B cell (primary cell): Measurements from ENCODE around the gene DCP1A. TPM values are rescaled to one million over a fixed set of nuclear protein-coding genes. Genes with fewer than 3 reads are reported as not detected.

Source experiments
- ATAC-seq: fragments of 200-7000 bp; cut with Tn5 transposase; one replicate; pipeline ENCODE4 v1.10.0; 2021; ENCODE audit warnings: low read depth, mild to moderate bottlenecking, moderate number of reproducible peaks, moderate library complexity
- CTCF ChIA-PET: fragments of 350-600 bp; sonication (Branson Sonifier 250); formaldehyde crosslinking; loops from one replicate; lab custom pipeline; 2021; ENCODE audit warnings: antibody characterized with exemption, inconsistent platforms; lab: Charles Lee
- POLR2A ChIA-PET: fragments of 350-600 bp; sonication (Branson Sonifier 250); formaldehyde crosslinking; loops from one replicate; lab custom pipeline; 2021; ENCODE audit warnings: antibody characterized with exemption; lab: Charles Lee
- DNase-seq: peaks from one replicate; pipeline ENCODE4 v3.0.0; 2013
- H2AFZ ChIP-seq: 2 replicates; pipeline ENCODE4 v1.6.1; 2012; ENCODE audit warnings: mild to moderate bottlenecking, low read depth, low read length; ENCODE audit not compliant: insufficient read depth, poor library complexity, severe bottlenecking
- H3K27ac ChIP-seq, 2 donors: 1 replicate in 1 of 2; 2 replicates in 1 of 2; pipeline ENCODE4 v1.5.1; 2012 to 2013; ENCODE audit warnings: low read length in 2 of 2, mild to moderate bottlenecking in 2 of 2, moderate library complexity in 1 of 2
- H3K27me3 ChIP-seq, 4 experiments: fragments of 200-600 bp in 1 of 4; sonication (generic) in 1 of 4; replicated peaks in 1 of 4; 1 replicate in 2 of 4; 2 replicates in 2 of 4; pipeline versions ENCODE4 v1.6.1 to v1.7.0; 2013 to 2016; ENCODE audit warnings: low read length in 3 of 4, mild to moderate bottlenecking in 2 of 4, mixed read lengths in 1 of 4, moderate library complexity in 1 of 4; ENCODE audit not compliant: insufficient read depth in 4 of 4, control insufficient read depth in 3 of 4; ENCODE audit errors: control extremely low read depth in 1 of 4
- H3K36me3 ChIP-seq, 2 experiments: replicated peaks in 1 of 2; 1 replicate in 1 of 2; 2 replicates in 1 of 2; pipeline versions ENCODE4 v1.6.1 to v1.7.1; 2013; ENCODE audit warnings: low read length in 1 of 2; ENCODE audit not compliant: insufficient read depth in 2 of 2, control insufficient read depth in 1 of 2; ENCODE audit errors: control extremely low read depth in 1 of 2, extremely low read depth in 1 of 2
- H3K4me1 ChIP-seq, 2 donors: fragments of 200-600 bp in 1 of 2; sonication (generic) in 1 of 2; 1 replicate in 1 of 2; 2 replicates in 1 of 2; pipeline versions ENCODE4 v1.5.1 to v1.6.1; 2013 to 2017; ENCODE audit warnings: low read length in 2 of 2; ENCODE audit not compliant: control insufficient read depth in 2 of 2, insufficient read depth in 2 of 2
- H3K4me2 ChIP-seq: replicated peaks from 2 replicates; pipeline ENCODE3; 2012; ENCODE audit warnings: mild to moderate bottlenecking, low read depth, low read length; ENCODE audit not compliant: poor library complexity, severe bottlenecking
- H3K4me3 ChIP-seq, 5 experiments: fragments of 200-600 bp in 1 of 5; sonication (generic) in 1 of 5; 1 replicate in 3 of 5; 2 replicates in 2 of 5; pipeline versions ENCODE4 v1.5.1 to v1.7.0; 2011 to 2016; ENCODE audit warnings: low read length in 4 of 5, mild to moderate bottlenecking in 4 of 5, low read depth in 2 of 5, control low read depth in 1 of 5, moderate library complexity in 1 of 5; ENCODE audit not compliant: insufficient read depth in 1 of 5; ENCODE audit errors: control extremely low read depth in 1 of 5, extremely low read depth in 1 of 5
- H3K79me2 ChIP-seq: fragments of 200-600 bp; sonication (generic); one replicate; pipeline ENCODE4 v1.6.0; 2016; ENCODE audit warnings: low read length; ENCODE audit not compliant: control insufficient read depth, insufficient read depth
- H3K9ac ChIP-seq: fragments of 200-600 bp; sonication (generic); 2 replicates; pipeline ENCODE4 v1.6.1; 2017; ENCODE audit warnings: mild to moderate bottlenecking, low read length, moderate library complexity
- H3K9me3 ChIP-seq, 3 donors: one replicate each; pipeline versions ENCODE4 v1.6.1 to v1.7.1; 2013; ENCODE audit warnings: low read length in 2 of 3; ENCODE audit not compliant: control insufficient read depth in 2 of 3, insufficient read depth in 1 of 3; ENCODE audit errors: control extremely low read depth in 1 of 3
- H4K20me1 ChIP-seq: 2 replicates; pipeline ENCODE4 v1.6.0; 2012; ENCODE audit warnings: mild to moderate bottlenecking, low read length; ENCODE audit not compliant: insufficient read depth, control insufficient read depth, poor library complexity, severe bottlenecking
- H3K27ac Mint-ChIP-seq: one replicate; pipeline ENCODE4 v1.8.0; 2021; ENCODE audit warnings: mixed read lengths
- H3K27me3 Mint-ChIP-seq: one replicate; pipeline ENCODE4 v1.8.0; 2021; ENCODE audit warnings: mixed read lengths
- H3K4me1 Mint-ChIP-seq: one replicate; pipeline ENCODE4 v1.8.0; 2021; ENCODE audit warnings: mixed read lengths
- H3K4me3 Mint-ChIP-seq: one replicate; pipeline ENCODE4 v1.8.0; 2021; ENCODE audit warnings: mixed read lengths
- H3K9me3 Mint-ChIP-seq: one replicate; pipeline ENCODE4 v1.8.0; 2022; ENCODE audit warnings: mixed read lengths; ENCODE audit not compliant: insufficient read depth
- CTCF ChIP-seq: fragments of 200-600 bp; IDR thresholded peaks from one replicate; pipeline ENCODE4 v1.8.0; 2022; ENCODE audit warnings: antibody characterized with exemption, mild to moderate bottlenecking
- EZH2 ChIP-seq: IDR thresholded peaks from 2 replicates; pipeline ENCODE4 v1.6.1; 2012; ENCODE audit warnings: borderline replicate concordance, low read depth, mild to moderate bottlenecking, moderate library complexity, low read length; ENCODE audit not compliant: insufficient read depth, poor library complexity, severe bottlenecking
- WGBS: methylation state at CpG from one replicate; pipeline ENCODE4 v1.1.5; 2013; ENCODE audit warnings: missing lambda C conversion rate; ENCODE audit not compliant: insufficient coverage; 5-methylcytosine and 5-hydroxymethylcytosine counted together
- intact Hi-C: fragments of 100-400 bp; cut with micrococcal nuclease; formaldehyde crosslinking; loops from one replicate; pipeline ENCODE4 v1.10.0; 2022
- polyA plus RNA-seq: library from polyadenylated mRNA; depleted of rRNA; stranded (reverse); fragments of >200 nt; gene quantifications from 2 replicates; pipeline ENCODE4 v1.2.3, GENCODE V29; 2012
- total RNA-seq, 2 donors: library from RNA; stranded (reverse); fragments of 120-200 nt in 1 of 2; gene quantifications; 1 replicate in 1 of 2; 2 replicates in 1 of 2; pipeline versions ENCODE4 v1.2.3 to v1.2.4, GENCODE V29; 2013 to 2022

Gene DCP1A
- total and polyA plus RNA-seq, 2 donors (not counting 1 experiment from before 2014, with no cell fraction given), result 16.6 to 44.6 TPM

- no peaks in the 10 kb centered on the region for H3K4me1 Mint-ChIP-seq
Observed at GRCh38 chr3:53235545-53235944, 111.8 kb downstream of the DCP1A start.

GRCh38 chr3:53234841-53235232 lies 112.5 kb downstream of the DCP1A start:
- Histone ChIP-seq H3K4me3 (no peak overlapping the region), H3K4me2 (no peak overlapping the region), H3K4me1 (no peaks in the 10 kb centered on the region), H3K27ac (no peak overlapping the region), H3K79me2 (no peaks in the 10 kb centered on the region), H3K9ac (no peak overlapping the region), H3K27me3 (no peaks in the 10 kb centered on the region), H3K9me3 (no peaks in the 10 kb centered on the region), H2AFZ (no peak overlapping the region), H3K36me3 (peaks cover 0 to 77% of the 10 kb centered on the region in 2 experiments), H4K20me1 (peaks cover 8% of the 10 kb centered on the region)
- DNase-seq, result no peak
- WGBS, result 96% methylated on average over 8 of the region's 10 CpGs
- TF ChIP-seq CTCF, result no peak
- no peak for TF ChIP-seq EZH2
- no peaks in the 10 kb centered on the region for H3K27me3 Mint-ChIP-seq
- H3K4me3 Mint-ChIP-seq, result no peak overlapping the region
- intact Hi-C loops, result no loop called here
- POLR2A ChIA-PET, result no interaction called here
- no peaks in the 10 kb centered on the region for H3K9me3 Mint-ChIP-seq
- no peak overlapping the region for H3K27ac Mint-ChIP-seq
- ATAC-seq, result no peak
- no peaks in the 10 kb centered on the region for H3K4me1 Mint-ChIP-seq
- CTCF ChIA-PET, result no interaction called here

More at GRCh38 chr3:53235545-53235944, 111.8 kb downstream of the DCP1A start:
- no peak overlapping the region for H3K27ac ChIP-seq
- no peak overlapping the region for H3K4me3 ChIP-seq
- peaks cover under 1% of the 10 kb centered on the region for H3K79me2 ChIP-seq
- no peak overlapping the region for H2AFZ ChIP-seq
- Mint-ChIP-seq H3K9me3 (no peaks in the 10 kb centered on the region), H3K27ac (no peak overlapping the region), H3K4me3 (no peak overlapping the region), H3K27me3 (no peaks in the 10 kb centered on the region)
- H3K9me3 ChIP-seq, result no peaks in the 10 kb centered on the region
- DNase-seq (no peak), ATAC-seq (no peak)
- no peaks in the 10 kb centered on the region for H3K4me1 ChIP-seq
- H4K20me1 ChIP-seq, result peaks cover 8% of the 10 kb centered on the region
- no peaks in the 10 kb centered on the region for H3K27me3 ChIP-seq
- ChIA-PET CTCF (no interaction called here), POLR2A (interaction anchor here (0.6 kb wide), 1 partner anchor 32 kb away, joined by 5 read pairs; no protein-coding TSS in a partner anchor)
- no peak for TF ChIP-seq EZH2
- TF ChIP-seq CTCF, result no peak
- peaks cover 0 to 77% of the 10 kb centered on the region in 2 experiments for H3K36me3 ChIP-seq
- H3K9ac ChIP-seq, result no peak overlapping the region
- 88% methylated on average over 5 of the region's 6 CpGs for WGBS
- H3K4me2 ChIP-seq, result no peak overlapping the region
- intact Hi-C loops, result no loop called here
